ENCODE measurements around the gene RBBP8NL. TPM values are rescaled to one million over a fixed set of nuclear protein-coding genes. Genes with fewer than 3 reads are reported as not detected.

The RBBP8NL gene
- total and polyA plus RNA-seq, 12 donors: not detected

GRCh38 chr20:62406635-62407176 is 20.6 kb downstream of the RBBP8NL start:
- H3K4me1 ChIP-seq (replicated peaks in 1 of 2): peaks cover 26 to 31% of the 10 kb centered on the region in 2 donors
- TF ChIP-seq CTCF (IDR thresholded peaks at IDR 0.05) (no peak), POLR2A (IDR thresholded peaks at IDR 0.05) (no peak)
- H3K27me3 ChIP-seq: no peaks in the 10 kb centered on the region
- intact Hi-C loops (cut with DNase I): no loop called here
- H3K9me3 ChIP-seq (replicated peaks in 1 of 3): no peaks in the 10 kb centered on the region
- peak in 2 of 7 donors; percentile 42 to 49 for DNase-seq
- H3K36me3 ChIP-seq (replicated peaks in 1 of 2): no peaks in the 10 kb centered on the region
- peak overlapping the region in 3 of 4 donors; percentile 48 to 90 (median 65) for H3K4me3 ChIP-seq
- H3K27ac ChIP-seq: peak overlapping the region in 1 of 5 donors; percentile 75
- WGBS, 4 donors: 1% methylated on average over 32 to 42 of the region's 42 CpGs; no CpG with 5 or more reads in 1 of the 4 donors

- TF ChIP-seq CTCF (IDR thresholded peaks at IDR 0.05) (no peak), POLR2A (IDR thresholded peaks at IDR 0.05) (no peak)
- WGBS, 4 donors: 51 to 68% (median 65%) methylated on average over 10 of the region's 10 CpGs
- H3K27me3 ChIP-seq: no peaks in the 10 kb centered on the region
- H3K4me3 ChIP-seq: peak overlapping the region in 2 of 4 donors; percentile 48 to 90
- intact Hi-C loops (cut with DNase I): no loop called here
- H3K4me1 ChIP-seq (replicated peaks in 1 of 2): peaks cover 26 to 31% of the 10 kb centered on the region in 2 donors
- no peaks in the 10 kb centered on the region for H3K9me3 ChIP-seq (replicated peaks in 1 of 3)
- no peak overlapping the region for H3K27ac ChIP-seq
- no peak for DNase-seq
- no peaks in the 10 kb centered on the region for H3K36me3 ChIP-seq (replicated peaks in 1 of 2)
Observed at GRCh38 chr20:62405981-62406513, 21.3 kb downstream of the RBBP8NL start.

GRCh38 chr20:62405108-62405980 is 22.0 kb downstream of the RBBP8NL start:
- 62 to 97% (median 66%) methylated on average over 8 to 23 of the region's 23 CpGs for WGBS, 4 donors
- intact Hi-C loops (cut with DNase I): no loop called here
- Histone ChIP-seq H3K4me3 (no peak overlapping the region), H3K27me3 (no peaks in the 10 kb centered on the region), H3K36me3 (replicated peaks in 1 of 2) (no peaks in the 10 kb centered on the region), H3K27ac (no peak overlapping the region), H3K4me1 (replicated peaks in 1 of 2) (peaks cover 24 to 29% of the 10 kb centered on the region in 2 donors), H3K9me3 (replicated peaks in 1 of 3) (no peaks in the 10 kb centered on the region)
- peak in 5 of 6 experiments; percentile 50 to 69 (median 59) for TF ChIP-seq CTCF (IDR thresholded peaks at IDR 0.05)
- TF ChIP-seq POLR2A (IDR thresholded peaks at IDR 0.05): no peak
- DNase-seq: peak; percentile 49 to 84 (median 67)

GRCh38 chr20:62404761-62405107 is 22.6 kb downstream of the RBBP8NL start:
- Histone ChIP-seq H3K9me3 (replicated peaks in 1 of 3) (no peaks in the 10 kb centered on the region), H3K36me3 (replicated peaks in 1 of 2) (no peaks in the 10 kb centered on the region), H3K4me1 (replicated peaks in 1 of 2) (peaks cover 18 to 23% of the 10 kb centered on the region in 2 donors), H3K27ac (no peak overlapping the region), H3K27me3 (no peaks in the 10 kb centered on the region), H3K4me3 (no peak overlapping the region)
- 97 to 100% (median 98%) methylated on average over 3 to 12 of the region's 12 CpGs for WGBS, 4 donors
- TF ChIP-seq CTCF (IDR thresholded peaks at IDR 0.05) (no peak), POLR2A (IDR thresholded peaks at IDR 0.05) (no peak)
- no peak for DNase-seq
- intact Hi-C loops (cut with DNase I): no loop called here

Data from adrenal gland (tissue), 12 donors.